Parathyroid adenoma (tissue), 2 donors: ENCODE measurements around the gene SLC24A5.

Source experiments
- H2AFZ ChIP-seq: fragments of 300-600 bp; sonication (generic); one replicate; pipeline ENCODE4 v1.7.0; 2017; ENCODE audit warnings: antibody characterized with exemption, mild to moderate bottlenecking
- H3K27ac ChIP-seq: fragments of 300-600 bp; sonication (generic); one replicate; pipeline ENCODE4 v1.7.0; 2017
- H3K27me3 ChIP-seq: fragments of 300-600 bp; sonication (generic); one replicate; pipeline ENCODE4 v1.7.0; 2017; ENCODE audit warnings: low read length; ENCODE audit not compliant: control insufficient read depth, insufficient read depth
- H3K36me3 ChIP-seq: fragments of 300-600 bp; sonication (generic); one replicate; pipeline ENCODE4 v1.7.0; 2017; ENCODE audit warnings: low read length; ENCODE audit not compliant: control insufficient read depth, insufficient read depth
- H3K4me1 ChIP-seq: fragments of 300-600 bp; sonication (generic); one replicate; pipeline ENCODE4 v1.7.0; 2017; ENCODE audit warnings: control low read depth
- H3K4me2 ChIP-seq: fragments of 300-600 bp; sonication (generic); one replicate; pipeline ENCODE4 v1.7.0; 2017; ENCODE audit warnings: low read length
- H3K4me3 ChIP-seq: fragments of 300-600 bp; sonication (generic); one replicate; pipeline ENCODE4 v1.7.0; 2017; ENCODE audit warnings: low read depth, low read length
- H3K79me2 ChIP-seq: fragments of 300-600 bp; sonication (generic); one replicate; pipeline ENCODE4 v1.7.0; 2017; ENCODE audit warnings: control low read depth
- H3K9ac ChIP-seq: fragments of 300-600 bp; sonication (generic); one replicate; pipeline ENCODE4 v1.7.0; 2017; ENCODE audit warnings: mild to moderate bottlenecking
- H3K9me3 ChIP-seq: fragments of 300-600 bp; sonication (generic); one replicate; pipeline ENCODE4 v1.7.0; 2017; ENCODE audit warnings: low read length; ENCODE audit not compliant: control insufficient read depth
- TF ChIP-seq, protein P1 (sequence below): fragments of 300-600 bp; sonication (generic); IDR thresholded peaks from one replicate; pipeline ENCODE4 v1.7.0; 2017; ENCODE audit warnings: antibody characterized with exemption, mild to moderate bottlenecking
- donor health status: primary hyperparathyroidism.

SLC24A5 gene

DNA sequence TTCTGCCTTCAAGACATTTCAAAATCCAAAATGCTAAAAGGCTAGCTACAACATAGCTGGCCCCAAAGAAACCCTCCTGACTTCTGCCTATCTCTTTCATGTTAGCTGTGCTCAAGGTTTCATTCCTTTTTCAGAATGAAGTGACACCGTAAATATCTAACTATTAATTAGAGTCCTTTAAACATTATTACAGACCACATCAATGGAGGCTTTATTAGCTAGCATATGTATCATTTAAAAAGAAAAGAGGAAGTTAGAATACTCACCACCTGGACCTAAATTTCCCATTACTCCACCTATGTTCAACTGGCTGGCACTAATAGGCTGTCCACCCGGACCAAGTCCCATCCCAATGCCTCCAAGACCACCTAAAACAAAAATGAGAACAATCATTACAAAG is 32.7 kb downstream of the SLC24A5 start:
- H3K4me3 ChIP-seq = no peak overlapping the region
- H3K27me3 ChIP-seq = no peaks in the 10 kb centered on the region
- H3K9me3 ChIP-seq = no peaks in the 10 kb centered on the region
- H3K27ac ChIP-seq = no peak overlapping the region
- no peaks in the 10 kb centered on the region for H3K79me2 ChIP-seq
- no peak overlapping the region for H3K9ac ChIP-seq
- H3K4me1 ChIP-seq = no peaks in the 10 kb centered on the region
- H2AFZ ChIP-seq = no peak overlapping the region
- no peak overlapping the region for H3K4me2 ChIP-seq
- no peaks in the 10 kb centered on the region for H3K36me3 ChIP-seq
- TF ChIP-seq, protein P1, sequence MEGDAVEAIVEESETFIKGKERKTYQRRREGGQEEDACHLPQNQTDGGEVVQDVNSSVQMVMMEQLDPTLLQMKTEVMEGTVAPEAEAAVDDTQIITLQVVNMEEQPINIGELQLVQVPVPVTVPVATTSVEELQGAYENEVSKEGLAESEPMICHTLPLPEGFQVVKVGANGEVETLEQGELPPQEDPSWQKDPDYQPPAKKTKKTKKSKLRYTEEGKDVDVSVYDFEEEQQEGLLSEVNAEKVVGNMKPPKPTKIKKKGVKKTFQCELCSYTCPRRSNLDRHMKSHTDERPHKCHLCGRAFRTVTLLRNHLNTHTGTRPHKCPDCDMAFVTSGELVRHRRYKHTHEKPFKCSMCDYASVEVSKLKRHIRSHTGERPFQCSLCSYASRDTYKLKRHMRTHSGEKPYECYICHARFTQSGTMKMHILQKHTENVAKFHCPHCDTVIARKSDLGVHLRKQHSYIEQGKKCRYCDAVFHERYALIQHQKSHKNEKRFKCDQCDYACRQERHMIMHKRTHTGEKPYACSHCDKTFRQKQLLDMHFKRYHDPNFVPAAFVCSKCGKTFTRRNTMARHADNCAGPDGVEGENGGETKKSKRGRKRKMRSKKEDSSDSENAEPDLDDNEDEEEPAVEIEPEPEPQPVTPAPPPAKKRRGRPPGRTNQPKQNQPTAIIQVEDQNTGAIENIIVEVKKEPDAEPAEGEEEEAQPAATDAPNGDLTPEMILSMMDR = no peak

DNA sequence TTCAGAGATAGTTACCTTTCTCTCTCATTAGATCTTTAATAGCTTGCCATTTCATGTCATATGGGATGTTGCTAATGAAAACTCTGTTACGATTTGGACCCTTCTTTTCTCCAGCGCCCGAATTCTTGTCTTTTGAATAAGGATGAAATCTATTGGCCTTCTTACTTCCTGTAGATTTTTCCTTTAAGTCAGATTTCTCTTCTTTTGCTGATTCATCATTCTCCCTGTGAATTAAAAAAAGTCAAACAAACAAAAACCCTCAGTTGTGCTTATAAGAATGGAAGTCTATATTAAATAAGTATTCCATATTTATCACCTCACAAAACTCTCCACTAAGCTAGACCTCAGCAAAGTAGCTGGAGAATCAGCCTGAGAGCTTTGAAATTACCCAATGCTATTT is 47.8 kb downstream of the SLC24A5 start:
- Histone ChIP-seq H3K79me2 (no peaks in the 10 kb centered on the region), H3K36me3 (no peaks in the 10 kb centered on the region), H2AFZ (no peak overlapping the region), H3K27me3 (no peaks in the 10 kb centered on the region), H3K27ac (no peak overlapping the region), H3K4me3 (no peak overlapping the region), H3K9me3 (no peaks in the 10 kb centered on the region), H3K4me2 (no peak overlapping the region), H3K4me1 (no peaks in the 10 kb centered on the region), H3K9ac (no peak overlapping the region)
- TF ChIP-seq, protein P1 = no peak

DNA sequence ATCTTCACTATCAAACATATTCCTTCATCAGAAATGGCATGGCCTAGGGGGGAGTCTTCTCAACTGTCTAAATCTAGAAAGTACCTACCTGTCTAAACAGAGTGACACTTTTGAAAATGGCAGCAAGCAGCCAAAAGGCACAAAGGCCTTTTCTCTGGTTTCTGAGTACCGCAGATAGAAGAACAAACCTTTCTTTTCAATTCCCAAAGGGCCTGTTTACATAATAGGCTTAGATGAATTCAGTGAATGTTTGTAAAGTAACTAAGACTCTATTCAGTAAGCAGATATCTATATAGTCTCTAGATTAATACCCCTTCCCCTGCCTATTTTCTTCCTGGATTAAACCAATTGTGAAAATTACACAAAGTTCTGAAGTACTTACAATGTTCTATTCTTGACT is 50.2 kb downstream of the SLC24A5 start:
- Histone ChIP-seq H3K79me2 (no peaks in the 10 kb centered on the region), H3K9me3 (no peaks in the 10 kb centered on the region), H3K4me1 (no peaks in the 10 kb centered on the region), H3K9ac (no peak overlapping the region), H2AFZ (no peak overlapping the region), H3K27ac (no peak overlapping the region), H3K4me3 (no peak overlapping the region), H3K36me3 (no peaks in the 10 kb centered on the region), H3K27me3 (no peaks in the 10 kb centered on the region), H3K4me2 (no peak overlapping the region)
- TF ChIP-seq, protein P1 = no peak

DNA sequence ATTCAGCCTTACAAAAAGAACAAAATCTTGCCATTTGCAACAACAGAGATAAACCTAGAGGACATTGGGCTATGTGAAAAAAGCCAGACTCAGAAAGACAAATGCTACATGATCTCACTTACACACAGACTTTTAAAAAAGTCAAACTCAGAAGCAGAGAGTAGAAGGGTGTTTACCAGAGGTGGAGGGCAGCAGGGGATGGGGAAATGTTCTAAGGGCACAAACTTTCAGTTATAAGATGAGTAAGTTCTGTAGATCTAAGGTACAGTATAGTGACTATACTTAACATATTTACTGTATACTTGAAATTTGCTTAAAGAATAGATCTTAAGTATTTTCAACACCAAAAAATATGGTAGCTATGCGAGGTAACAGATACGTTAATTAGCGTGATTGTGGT is 54.3 kb downstream of the SLC24A5 start:
- H3K4me1 ChIP-seq = no peaks in the 10 kb centered on the region
- TF ChIP-seq, protein P1 = no peak
- H3K9ac ChIP-seq = no peak overlapping the region
- no peaks in the 10 kb centered on the region for H3K9me3 ChIP-seq
- no peak overlapping the region for H2AFZ ChIP-seq
- H3K79me2 ChIP-seq = peaks cover 10% of the 10 kb centered on the region
- H3K27me3 ChIP-seq = no peaks in the 10 kb centered on the region
- no peak overlapping the region for H3K4me2 ChIP-seq
- no peak overlapping the region for H3K27ac ChIP-seq
- H3K36me3 ChIP-seq = no peaks in the 10 kb centered on the region
- H3K4me3 ChIP-seq = no peak overlapping the region

DNA sequence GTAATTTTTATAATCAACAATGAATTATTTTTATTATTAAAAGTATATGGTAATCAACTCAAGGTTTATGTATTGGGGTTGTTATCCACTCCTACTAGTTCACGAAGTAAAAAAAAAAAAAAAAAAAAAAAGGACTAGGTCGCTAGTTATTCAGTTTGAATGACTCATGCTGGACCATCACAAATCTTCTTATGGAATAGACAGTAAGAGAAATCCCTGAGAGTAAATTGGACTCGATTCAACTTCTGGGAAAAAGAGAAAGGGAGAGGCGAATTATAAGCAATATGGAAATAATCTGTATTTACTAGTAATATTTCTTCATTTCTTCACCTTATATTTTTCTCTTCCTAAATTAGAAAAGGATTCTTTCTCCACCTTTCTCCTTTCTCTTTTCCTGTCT is 55.3 kb downstream of the SLC24A5 start:
- Histone ChIP-seq H3K4me3 (no peak overlapping the region), H3K9me3 (no peaks in the 10 kb centered on the region), H3K4me1 (no peaks in the 10 kb centered on the region), H3K4me2 (no peak overlapping the region), H2AFZ (no peak overlapping the region), H3K9ac (no peak overlapping the region), H3K27me3 (no peaks in the 10 kb centered on the region), H3K36me3 (no peaks in the 10 kb centered on the region), H3K27ac (no peak overlapping the region), H3K79me2 (peaks cover 10% of the 10 kb centered on the region)
- TF ChIP-seq, protein P1 = no peak
